MCF 10A (cell line): ENCODE data around the gene TEAD1. TPM values are rescaled to one million over a fixed set of nuclear protein-coding genes. Genes with fewer than 3 reads are reported as not detected.

Experiments used
- BruUV-seq: library from RNA; stranded (reverse); fragments of 400-500 nt; replicated peaks from 2 replicates; lab custom pipeline; 2021; lab: Mats Ljungman, UMichigan
- CTCF ChIA-PET: fragments of 300-600 bp; sonication (Branson Sonifier 250); formaldehyde crosslinking; extraction: SDS; loops from one replicate; lab custom pipeline; 2021; ENCODE audit warnings: antibody characterized with exemption, inconsistent platforms; lab: Yijun Ruan, JAX
- POLR2A ChIA-PET: fragments of 300-600, 350-650 bp; sonication (Branson Sonifier 250); formaldehyde crosslinking; extraction: SDS; loops from one replicate; lab custom pipeline; 2020; ENCODE audit warnings: antibody characterized with exemption, inconsistent platforms; lab: Yijun Ruan, JAX
- DNase-seq: peaks from one replicate; pipeline ENCODE4 v3.0.0-alpha.2; 2018; ENCODE audit not compliant: unreplicated experiment
- H3K27ac Mint-ChIP-seq: one replicate; pipeline ENCODE4 v1.8.0; 2022; ENCODE audit warnings: mild to moderate bottlenecking, low read depth, mixed read lengths; ENCODE audit not compliant: unreplicated experiment
- H3K27me3 Mint-ChIP-seq: one replicate; pipeline ENCODE4 v1.8.0; 2022; ENCODE audit warnings: mixed read lengths; ENCODE audit not compliant: insufficient read depth, unreplicated experiment
- H3K36me3 Mint-ChIP-seq: one replicate; pipeline ENCODE4 v1.8.0; 2022; ENCODE audit warnings: mild to moderate bottlenecking, moderate library complexity, mixed read lengths; ENCODE audit not compliant: insufficient read depth, unreplicated experiment
- H3K4me1 Mint-ChIP-seq: one replicate; pipeline ENCODE4 v1.8.0; 2022; ENCODE audit warnings: mixed read lengths; ENCODE audit not compliant: insufficient read depth, unreplicated experiment
- H3K4me3 Mint-ChIP-seq: one replicate; pipeline ENCODE4 v1.8.0; 2022; ENCODE audit warnings: mild to moderate bottlenecking, moderate library complexity, mixed read lengths; ENCODE audit not compliant: unreplicated experiment
- H3K9me3 Mint-ChIP-seq: one replicate; pipeline ENCODE4 v1.8.0; 2022; ENCODE audit warnings: mixed read lengths; ENCODE audit not compliant: unreplicated experiment
- CTCF ChIP-seq: fragments of 200-600 bp; IDR thresholded peaks from one replicate; pipeline ENCODE4 v1.8.0; 2022; ENCODE audit warnings: antibody characterized with exemption, mild to moderate bottlenecking; ENCODE audit not compliant: unreplicated experiment
- intact Hi-C: fragments of 100-400 bp; cut with micrococcal nuclease; formaldehyde crosslinking; loops from 2 replicates; pipeline ENCODE4 v1.14.1; 2022
- total RNA-seq: library from RNA; stranded (reverse); gene quantifications from 2 replicates; pipeline ENCODE4 v1.2.3, GENCODE V29; 2022

Gene TEAD1
- total RNA-seq, 1 experiment from 2014 or later = 123 TPM

- BruUV-seq = no TSS peak
- peaks cover 23% of the 10 kb centered on the region for H3K27me3 Mint-ChIP-seq
Measured at GRCh38 chr11:12667646-12668045, 6.6 kb upstream of the TEAD1 start.

GRCh38 chr11:12668166-12668565 lies 6.1 kb upstream of the TEAD1 start:
- BruUV-seq = no TSS peak
- CTCF ChIA-PET = interaction anchor here (0.6 kb wide), 2 partner anchors 37 to 205 kb away, joined by 3 to 5 read pairs; no protein-coding TSS in a partner anchor
- POLR2A ChIA-PET = interaction anchor here (0.7 kb wide), 1 partner anchor 145 kb away, joined by 3 read pairs; no protein-coding TSS in a partner anchor
- Mint-ChIP-seq H3K27ac (no peak overlapping the region), H3K36me3 (no peaks in the 10 kb centered on the region), H3K27me3 (peaks cover 23% of the 10 kb centered on the region), H3K9me3 (no peaks in the 10 kb centered on the region), H3K4me1 (peaks cover 14% of the 10 kb centered on the region), H3K4me3 (no peak overlapping the region)
- DNase-seq = no peak
- intact Hi-C loops = loop anchor here (10.0 kb wide), 1 partner anchor 83 kb away; no protein-coding TSS in a partner anchor
- TF ChIP-seq CTCF = no peak

More at GRCh38 chr11:12667646-12668045, 6.6 kb upstream of the TEAD1 start:
- H3K9me3 Mint-ChIP-seq = no peaks in the 10 kb centered on the region
- ChIA-PET CTCF (interaction anchor here (0.6 to 1.3 kb wide), 3 partner anchors 38 to 379 kb away, joined by 3 to 5 read pairs (median 3); no protein-coding TSS in a partner anchor), POLR2A (interaction anchor here (0.7 to 1.1 kb wide), 2 partner anchors 69 to 209 kb away, joined by 3 to 4 read pairs; no protein-coding TSS in a partner anchor)
- intact Hi-C loops = loop anchor here (10.0 kb wide), 1 partner anchor 83 kb away; no protein-coding TSS in a partner anchor
- DNase-seq = no peak
- peaks cover 14% of the 10 kb centered on the region for H3K4me1 Mint-ChIP-seq
- no peak for TF ChIP-seq CTCF
- H3K4me3 Mint-ChIP-seq = no peak overlapping the region
- H3K27ac Mint-ChIP-seq = no peak overlapping the region
- H3K36me3 Mint-ChIP-seq = no peaks in the 10 kb centered on the region

- no peak overlapping the region for H3K4me3 Mint-ChIP-seq
- ChIA-PET POLR2A (interaction anchor here (0.5 to 0.9 kb wide), 2 partner anchors 97 to 117 kb away, joined by 3 read pairs; no protein-coding TSS in a partner anchor), CTCF (interaction anchor here (0.5 kb wide), 1 partner anchor 191 kb away, joined by 3 read pairs; no protein-coding TSS in a partner anchor)
- intact Hi-C loops = loop anchor here (5.0 to 10.0 kb wide), 2 partner anchors 85 to 128 kb away; no protein-coding TSS in a partner anchor
- no peaks in the 10 kb centered on the region for H3K36me3 Mint-ChIP-seq
- H3K27me3 Mint-ChIP-seq = peaks cover 11% of the 10 kb centered on the region
- no peak for TF ChIP-seq CTCF
- peaks cover 14% of the 10 kb centered on the region for H3K4me1 Mint-ChIP-seq
- no peaks in the 10 kb centered on the region for H3K9me3 Mint-ChIP-seq
- no TSS peak for BruUV-seq
- DNase-seq = peak; percentile 63
- peak overlapping the region; percentile 1 for H3K27ac Mint-ChIP-seq
Measured at GRCh38 chr11:12669930-12670329, 4.3 kb upstream of the TEAD1 start.

- H3K9me3 Mint-ChIP-seq = no peaks in the 10 kb centered on the region
- intact Hi-C loops = loop anchor here (5.0 kb wide), 1 partner anchor 129 kb away; no protein-coding TSS in a partner anchor
- no peak overlapping the region for H3K4me3 Mint-ChIP-seq
- ChIA-PET POLR2A (interaction anchor here (1.2 kb wide), 2 partner anchors 22 to 129 kb away, joined by 3 read pairs; no protein-coding TSS in a partner anchor), CTCF (interaction anchor here (0.7 kb wide), 1 partner anchor 142 kb away, joined by 4 read pairs; no protein-coding TSS in a partner anchor)
- BruUV-seq = no TSS peak
- H3K4me1 Mint-ChIP-seq = peaks cover 14% of the 10 kb centered on the region
- H3K27ac Mint-ChIP-seq = no peak overlapping the region
- peaks cover 5% of the 10 kb centered on the region for H3K36me3 Mint-ChIP-seq
- no peaks in the 10 kb centered on the region for H3K27me3 Mint-ChIP-seq
- DNase-seq = no peak
- TF ChIP-seq CTCF = no peak
Measured at GRCh38 chr11:12671370-12671769, 2.9 kb upstream of the TEAD1 start.
